Activated T-helper 17 cell treated with anti-CD3 and anti-CD28 coated beads, Interleukin-2, amount 50 U/mL, for 72 hours (primary cell): ENCODE data around the gene ZNF142. TPM values are rescaled to one million over a fixed set of nuclear protein-coding genes. Genes with fewer than 3 reads are reported as not detected.
A peak's percentile ranks its signal among the peaks of the same experiment; 100 is the strongest.
"Not testable (repeated sequence)": the region's sequence is repeated elsewhere in the genome, so short reads cannot be mapped to it uniquely, and the experiment has no call there.

ENCODE experiments used
- ATAC-seq: fragments of 150-1000 bp; cut with Tn5 transposase; replicated peaks from 2 replicates; pipeline ENCODE4 v1.10.0; 2021; ENCODE audit warnings: mild to moderate bottlenecking, moderate library complexity
- H3K27ac Mint-ChIP-seq: one replicate; pipeline ENCODE4 v1.8.0; 2022; ENCODE audit warnings: mixed read lengths
- H3K27me3 Mint-ChIP-seq: one replicate; pipeline ENCODE4 v1.8.0; 2022; ENCODE audit warnings: mixed read lengths
- H3K36me3 Mint-ChIP-seq: one replicate; pipeline ENCODE4 v1.8.0; 2022; ENCODE audit warnings: low read depth, mild to moderate bottlenecking, mixed read lengths
- H3K4me1 Mint-ChIP-seq: one replicate; pipeline ENCODE4 v1.8.0; 2022; ENCODE audit warnings: mixed read lengths
- H3K4me3 Mint-ChIP-seq: one replicate; pipeline ENCODE4 v1.8.0; 2022; ENCODE audit warnings: mild to moderate bottlenecking, mixed read lengths
- H3K9me3 Mint-ChIP-seq: one replicate; pipeline ENCODE4 v1.8.0; 2022; ENCODE audit warnings: mixed read lengths
- total RNA-seq, 2 donors: library from RNA; stranded (reverse); gene quantifications; one replicate each; pipeline ENCODE4 v1.2.3, GENCODE V29; 2022

Gene ZNF142, protein sequence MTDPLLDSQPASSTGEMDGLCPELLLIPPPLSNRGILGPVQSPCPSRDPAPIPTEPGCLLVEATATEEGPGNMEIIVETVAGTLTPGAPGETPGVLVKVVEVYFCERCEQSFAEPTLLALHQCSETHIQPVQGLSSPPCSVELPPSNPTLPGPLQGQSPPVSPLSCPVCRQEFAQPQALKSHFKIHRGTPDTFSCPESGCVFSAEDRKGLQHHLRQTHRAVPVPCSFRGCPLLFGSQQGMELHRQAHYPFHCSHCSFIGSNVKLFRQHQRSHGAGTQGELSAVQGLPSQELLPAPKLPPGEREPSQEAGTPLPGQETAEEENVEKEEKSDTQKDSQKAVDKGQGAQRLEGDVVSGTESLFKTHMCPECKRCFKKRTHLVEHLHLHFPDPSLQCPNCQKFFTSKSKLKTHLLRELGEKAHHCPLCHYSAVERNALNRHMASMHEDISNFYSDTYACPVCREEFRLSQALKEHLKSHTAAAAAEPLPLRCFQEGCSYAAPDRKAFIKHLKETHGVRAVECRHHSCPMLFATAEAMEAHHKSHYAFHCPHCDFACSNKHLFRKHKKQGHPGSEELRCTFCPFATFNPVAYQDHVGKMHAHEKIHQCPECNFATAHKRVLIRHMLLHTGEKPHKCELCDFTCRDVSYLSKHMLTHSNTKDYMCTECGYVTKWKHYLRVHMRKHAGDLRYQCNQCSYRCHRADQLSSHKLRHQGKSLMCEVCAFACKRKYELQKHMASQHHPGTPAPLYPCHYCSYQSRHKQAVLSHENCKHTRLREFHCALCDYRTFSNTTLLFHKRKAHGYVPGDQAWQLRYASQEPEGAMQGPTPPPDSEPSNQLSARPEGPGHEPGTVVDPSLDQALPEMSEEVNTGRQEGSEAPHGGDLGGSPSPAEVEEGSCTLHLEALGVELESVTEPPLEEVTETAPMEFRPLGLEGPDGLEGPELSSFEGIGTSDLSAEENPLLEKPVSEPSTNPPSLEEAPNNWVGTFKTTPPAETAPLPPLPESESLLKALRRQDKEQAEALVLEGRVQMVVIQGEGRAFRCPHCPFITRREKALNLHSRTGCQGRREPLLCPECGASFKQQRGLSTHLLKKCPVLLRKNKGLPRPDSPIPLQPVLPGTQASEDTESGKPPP (N-terminal part only)
- 10 to 100 TPM; 28.5 to 44.0 TPM for total RNA-seq

DNA sequence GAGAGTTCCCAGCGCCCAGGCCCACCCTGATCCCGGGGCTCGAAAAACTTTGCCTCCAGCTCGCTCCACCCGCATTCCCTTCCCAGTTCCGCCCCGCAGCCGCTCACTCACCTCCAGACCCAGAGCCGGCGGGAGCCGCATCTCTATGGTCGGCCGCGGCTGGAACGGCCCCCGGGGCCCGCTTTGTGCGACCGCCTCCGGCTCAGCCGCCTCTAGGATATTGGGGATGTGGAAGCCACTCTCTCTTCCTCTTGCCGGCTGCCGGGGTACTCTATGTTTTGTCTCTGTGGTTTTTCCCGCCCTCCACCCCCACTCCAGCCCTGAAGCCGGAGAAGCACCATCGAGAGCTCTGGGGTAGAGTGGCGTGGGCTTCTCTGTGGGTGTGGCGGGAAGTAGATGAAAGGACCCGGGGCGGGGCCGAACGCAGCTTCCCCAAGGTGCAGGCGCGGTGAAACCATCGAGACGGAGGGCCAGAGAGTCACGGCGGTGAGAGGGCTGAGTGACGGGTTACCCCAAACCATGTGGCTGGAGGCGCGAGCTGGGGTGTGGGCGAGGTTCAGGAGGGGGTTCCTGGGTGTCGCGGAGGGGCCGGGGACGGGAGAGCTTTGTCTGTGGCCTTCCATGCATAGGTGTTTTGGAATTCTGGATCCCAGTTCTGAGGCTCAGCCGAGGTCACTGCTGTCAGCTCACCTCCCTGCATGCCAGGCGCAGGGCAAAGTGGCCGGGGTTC, at the start of gene ZNF142, which contains the start of gene BCS1L:
Gene ZNF142, minus strand, starts transcription at position 366 of the 730 bp plus-strand sequence. CDS start 3,194 bp downstream, outside the sequence.
Gene BCS1L, plus strand, starts transcription at position 426 of the 730 bp plus-strand sequence. CDS start 1,305 bp downstream, outside the sequence.
- peaks cover 12% of the 10 kb centered on the region for H3K4me1 Mint-ChIP-seq

DNA sequence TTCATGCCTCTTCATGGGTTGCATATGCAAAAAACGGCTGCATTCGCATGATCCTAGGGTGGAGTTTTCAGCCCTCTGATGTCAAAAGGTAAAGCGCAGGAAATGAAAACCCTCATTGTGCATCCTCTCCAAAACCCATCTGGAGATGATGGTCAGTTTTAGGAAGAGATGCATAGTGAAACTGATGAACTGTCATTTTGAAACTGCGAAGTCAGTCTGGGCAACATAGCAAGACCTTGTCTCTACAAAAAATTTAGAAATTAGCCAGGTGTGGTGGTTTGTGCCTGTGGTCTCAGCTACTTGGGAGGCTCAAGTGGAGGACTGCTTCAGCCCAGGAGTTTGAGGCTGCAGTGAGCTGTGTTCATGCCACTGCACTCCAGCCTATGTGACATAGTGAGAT, 48.7 kb upstream of the ZNF142 start:
- H3K36me3 Mint-ChIP-seq: no peaks in the 10 kb centered on the region
- peak; percentile 4 for ATAC-seq
- H3K27ac Mint-ChIP-seq: no peak overlapping the region
- H3K9me3 Mint-ChIP-seq: no peaks in the 10 kb centered on the region
- H3K4me3 Mint-ChIP-seq: no peak overlapping the region
- H3K4me1 Mint-ChIP-seq: no peaks in the 10 kb centered on the region
- H3K27me3 Mint-ChIP-seq: no peaks in the 10 kb centered on the region

More for the DNA sequence above, at the start of gene ZNF142, which contains the start of gene BCS1L:
- peak within 1 kb of the TSS; percentile 88 for H3K27ac Mint-ChIP-seq
- peaks cover 81% of the 10 kb centered on the region for H3K36me3 Mint-ChIP-seq
- H3K4me3 Mint-ChIP-seq: peak within 1 kb of the TSS; percentile 93
- H3K27me3 Mint-ChIP-seq: no peaks in the 10 kb centered on the region
- peak; percentile 95 for ATAC-seq
- H3K9me3 Mint-ChIP-seq: no peaks in the 10 kb centered on the region

DNA sequence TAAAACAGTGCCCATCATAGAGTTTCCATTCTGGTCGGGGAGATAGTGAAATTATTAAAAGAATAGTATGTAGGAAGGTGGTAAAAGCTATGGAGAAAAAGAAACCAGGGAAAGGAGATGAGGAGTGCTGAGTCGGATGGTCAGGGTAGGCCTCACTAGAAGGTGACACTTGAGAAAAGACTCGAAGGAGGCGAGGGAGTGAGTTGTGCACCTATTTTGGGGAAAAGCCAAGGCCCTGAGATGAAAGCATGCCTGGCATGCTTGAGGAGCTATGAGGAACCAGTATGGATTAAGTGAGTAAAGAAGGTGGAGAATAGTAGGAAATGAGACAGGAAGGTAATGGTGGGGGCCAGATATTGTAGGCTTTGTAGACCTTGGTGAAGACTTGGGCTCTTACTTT, 43.9 kb upstream of the ZNF142 start:
- H3K4me1 Mint-ChIP-seq: no peaks in the 10 kb centered on the region
- H3K27me3 Mint-ChIP-seq: no peaks in the 10 kb centered on the region
- no peak for ATAC-seq
- H3K27ac Mint-ChIP-seq: no peak overlapping the region
- H3K36me3 Mint-ChIP-seq: no peaks in the 10 kb centered on the region
- no peaks in the 10 kb centered on the region for H3K9me3 Mint-ChIP-seq
- H3K4me3 Mint-ChIP-seq: no peak overlapping the region

DNA sequence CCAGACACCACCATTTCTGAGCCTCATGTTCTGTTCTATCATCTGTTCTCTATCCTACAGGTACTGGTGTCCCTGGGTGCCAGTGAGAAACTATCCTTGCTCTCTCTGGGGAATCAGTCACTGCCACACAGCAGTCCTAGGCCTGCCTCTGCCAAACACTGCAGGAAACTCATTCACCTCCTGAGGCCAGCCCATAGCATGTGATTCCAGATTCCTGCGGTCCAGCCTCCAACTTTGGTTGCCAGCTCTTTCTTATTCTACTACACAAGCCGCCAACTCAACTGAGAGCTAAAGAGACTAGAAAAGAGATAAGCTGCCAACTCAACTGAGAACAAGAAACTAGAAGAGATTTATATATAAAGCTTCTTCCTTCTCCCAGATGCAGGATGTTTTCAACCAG, 42.4 kb upstream of the ZNF142 start:
- no peak overlapping the region for H3K27ac Mint-ChIP-seq
- ATAC-seq: no peak
- no peaks in the 10 kb centered on the region for H3K36me3 Mint-ChIP-seq
- no peaks in the 10 kb centered on the region for H3K4me1 Mint-ChIP-seq
- no peaks in the 10 kb centered on the region for H3K9me3 Mint-ChIP-seq
- no peak overlapping the region for H3K4me3 Mint-ChIP-seq
- H3K27me3 Mint-ChIP-seq: no peaks in the 10 kb centered on the region

DNA sequence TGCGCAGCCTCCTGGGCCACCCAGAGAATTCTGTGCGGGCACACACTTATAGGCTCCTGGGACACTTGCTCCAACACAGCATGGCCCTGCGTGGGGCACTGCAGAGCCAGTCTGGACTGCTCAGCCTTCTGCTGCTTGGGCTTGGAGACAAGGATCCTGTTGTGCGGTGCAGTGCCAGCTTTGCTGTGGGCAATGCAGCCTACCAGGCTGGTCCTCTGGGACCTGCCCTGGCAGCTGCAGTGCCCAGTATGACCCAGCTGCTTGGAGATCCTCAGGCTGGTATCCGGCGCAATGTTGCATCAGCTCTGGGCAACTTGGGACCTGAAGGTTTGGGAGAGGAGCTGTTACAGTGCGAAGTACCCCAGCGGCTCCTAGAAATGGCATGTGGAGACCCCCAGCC, 39.5 kb upstream of the ZNF142 start:
- Mint-ChIP-seq H3K27ac (no peak overlapping the region), H3K36me3 (no peaks in the 10 kb centered on the region), H3K9me3 (no peaks in the 10 kb centered on the region), H3K4me3 (no peak overlapping the region), H3K27me3 (no peaks in the 10 kb centered on the region), H3K4me1 (no peaks in the 10 kb centered on the region)
- no peak for ATAC-seq

DNA sequence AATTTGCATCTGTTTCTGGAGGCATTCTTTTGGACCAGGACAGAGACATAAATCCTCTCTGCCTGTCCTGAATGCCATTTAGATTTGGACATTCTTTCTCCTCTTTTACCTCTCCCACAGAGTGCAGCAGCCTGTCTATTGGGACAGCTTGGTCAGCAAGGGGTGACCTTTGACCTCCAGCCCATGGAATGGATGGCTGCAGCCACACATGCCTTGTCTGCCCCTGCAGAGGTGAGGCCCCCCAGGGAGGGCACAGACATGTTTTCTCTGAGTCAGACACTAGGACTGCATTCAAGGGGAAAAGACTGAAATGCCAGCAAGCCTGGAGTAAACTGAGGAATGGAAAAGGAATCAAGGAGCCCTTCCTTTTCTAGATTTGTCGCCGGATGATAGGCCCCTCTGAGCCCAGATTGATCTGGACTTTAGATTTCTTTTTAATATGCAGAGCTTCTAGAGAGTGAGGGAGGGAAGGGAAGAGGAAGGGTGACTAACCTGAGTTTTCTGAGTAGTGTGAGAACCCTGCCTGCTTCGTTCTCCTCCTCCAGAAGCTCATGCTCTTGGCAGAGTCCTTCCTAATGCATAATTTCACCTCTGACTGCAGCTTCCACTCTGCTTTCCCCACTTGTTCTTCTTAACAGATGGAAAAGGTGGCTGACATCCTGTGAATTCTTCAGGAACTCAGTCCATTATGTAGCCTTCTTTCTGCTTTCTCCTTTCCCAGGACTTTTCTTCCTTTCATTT, 35.2 kb upstream of the ZNF142 start:
- Mint-ChIP-seq H3K4me3 (no peak overlapping the region), H3K9me3 (no peaks in the 10 kb centered on the region), H3K36me3 (no peaks in the 10 kb centered on the region), H3K27ac (no peak overlapping the region), H3K27me3 (no peaks in the 10 kb centered on the region), H3K4me1 (no peaks in the 10 kb centered on the region)
- ATAC-seq: no peak

DNA sequence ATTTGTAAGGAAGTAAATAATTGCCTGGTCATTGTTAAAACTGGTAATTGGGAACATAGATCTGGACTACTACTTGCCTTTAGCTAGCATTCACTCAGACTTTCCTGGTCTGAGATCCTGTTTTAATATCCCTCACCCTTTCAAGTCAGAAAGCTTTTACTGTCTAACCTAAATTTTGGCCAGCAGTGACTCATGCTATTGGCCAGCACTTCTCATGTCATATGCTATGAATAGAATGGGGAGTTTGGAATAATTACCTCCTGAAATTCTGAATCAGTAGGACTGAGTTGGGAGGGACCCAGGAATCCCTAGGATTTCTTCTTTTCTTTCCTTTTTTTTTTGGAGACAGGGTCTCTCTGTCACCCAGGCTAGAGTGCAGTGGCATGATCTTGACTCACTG, 31.8 kb upstream of the ZNF142 start:
- Mint-ChIP-seq H3K9me3 (no peaks in the 10 kb centered on the region), H3K4me3 (no peak overlapping the region), H3K27ac (no peak overlapping the region), H3K36me3 (no peaks in the 10 kb centered on the region), H3K4me1 (no peaks in the 10 kb centered on the region), H3K27me3 (no peaks in the 10 kb centered on the region)
- no peak for ATAC-seq

DNA sequence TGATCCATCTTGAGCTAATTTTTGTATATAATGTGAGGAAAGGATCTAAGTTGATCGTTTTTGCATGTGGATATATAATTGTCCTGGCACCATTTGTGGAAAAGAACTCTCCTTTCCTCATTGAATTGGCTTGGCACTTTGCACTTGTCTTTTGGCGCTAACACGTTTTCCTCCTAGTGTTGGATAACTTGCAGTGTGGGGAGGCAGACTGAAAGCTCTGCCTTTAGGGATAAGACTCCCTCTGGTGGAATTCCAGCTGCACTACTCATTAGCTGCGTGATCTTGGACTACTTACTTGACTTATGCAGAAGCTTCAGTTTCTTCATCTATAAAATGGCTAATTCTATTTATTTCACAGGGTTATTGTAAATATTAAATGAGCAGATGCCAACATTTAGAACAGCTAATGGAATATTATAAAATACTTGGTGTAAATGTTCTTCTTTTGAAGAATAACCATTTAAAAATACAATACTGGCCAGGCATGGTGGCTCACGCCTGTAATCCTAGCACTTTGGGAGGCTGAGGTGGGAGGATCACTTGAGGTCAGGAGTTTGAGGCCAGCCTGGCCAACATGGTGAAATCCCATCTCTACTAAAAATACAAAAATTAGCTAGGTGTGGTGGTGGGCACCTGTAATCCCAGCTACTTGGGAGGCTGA, 28.1 kb upstream of the ZNF142 start:
- ATAC-seq: peak; percentile 59
- not testable (repeated sequence) for H3K4me3 Mint-ChIP-seq, H3K27me3 Mint-ChIP-seq, H3K9me3 Mint-ChIP-seq, H3K27ac Mint-ChIP-seq, H3K4me1 Mint-ChIP-seq, H3K36me3 Mint-ChIP-seq

DNA sequence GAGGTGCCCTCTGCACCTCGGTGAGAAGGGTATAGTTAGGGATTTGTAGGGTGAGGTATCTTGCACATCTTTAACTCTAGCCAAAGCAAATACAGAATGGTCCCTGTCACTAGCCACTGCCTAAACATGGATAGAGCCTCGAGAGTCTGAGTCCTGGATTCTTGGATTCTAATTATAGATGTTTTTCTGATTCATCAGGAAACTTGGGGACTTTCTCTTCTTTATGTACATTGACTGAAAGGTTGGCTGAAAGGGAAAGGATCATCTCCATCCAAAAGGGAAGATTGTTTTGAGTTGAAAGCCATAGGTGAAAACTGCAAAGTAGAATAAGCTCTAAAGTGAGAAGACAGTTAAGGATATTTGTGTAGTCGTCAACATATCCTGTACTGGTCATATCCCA, 20.6 kb upstream of the ZNF142 start:
- Mint-ChIP-seq H3K9me3 (no peaks in the 10 kb centered on the region), H3K4me3 (no peak overlapping the region), H3K36me3 (no peaks in the 10 kb centered on the region), H3K27me3 (no peaks in the 10 kb centered on the region), H3K27ac (no peak overlapping the region), H3K4me1 (no peaks in the 10 kb centered on the region)
- ATAC-seq: no peak

DNA sequence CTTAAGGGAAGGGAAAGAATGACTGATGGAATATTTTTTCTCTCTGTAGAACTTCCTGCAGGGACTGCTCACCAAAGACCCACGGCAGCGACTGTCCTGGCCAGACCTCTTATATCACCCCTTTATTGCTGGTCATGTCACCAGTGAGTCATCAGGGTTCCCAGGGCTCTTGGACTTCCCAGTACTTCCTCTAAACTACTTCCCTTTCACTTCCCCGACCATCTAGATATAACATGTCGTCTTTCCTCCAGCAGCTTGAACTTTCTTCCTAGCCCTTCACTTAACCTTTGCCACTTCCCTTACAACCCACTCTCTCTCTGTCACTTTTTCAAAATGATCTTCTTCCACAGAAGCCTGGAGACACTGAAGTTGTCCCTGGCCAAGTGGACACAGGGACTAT, 19.7 kb upstream of the ZNF142 start:
- H3K9me3 Mint-ChIP-seq: no peaks in the 10 kb centered on the region
- no peaks in the 10 kb centered on the region for H3K27me3 Mint-ChIP-seq
- H3K4me3 Mint-ChIP-seq: no peak overlapping the region
- ATAC-seq: no peak
- H3K36me3 Mint-ChIP-seq: no peaks in the 10 kb centered on the region
- no peaks in the 10 kb centered on the region for H3K4me1 Mint-ChIP-seq
- H3K27ac Mint-ChIP-seq: peak overlapping the region; percentile 1

DNA sequence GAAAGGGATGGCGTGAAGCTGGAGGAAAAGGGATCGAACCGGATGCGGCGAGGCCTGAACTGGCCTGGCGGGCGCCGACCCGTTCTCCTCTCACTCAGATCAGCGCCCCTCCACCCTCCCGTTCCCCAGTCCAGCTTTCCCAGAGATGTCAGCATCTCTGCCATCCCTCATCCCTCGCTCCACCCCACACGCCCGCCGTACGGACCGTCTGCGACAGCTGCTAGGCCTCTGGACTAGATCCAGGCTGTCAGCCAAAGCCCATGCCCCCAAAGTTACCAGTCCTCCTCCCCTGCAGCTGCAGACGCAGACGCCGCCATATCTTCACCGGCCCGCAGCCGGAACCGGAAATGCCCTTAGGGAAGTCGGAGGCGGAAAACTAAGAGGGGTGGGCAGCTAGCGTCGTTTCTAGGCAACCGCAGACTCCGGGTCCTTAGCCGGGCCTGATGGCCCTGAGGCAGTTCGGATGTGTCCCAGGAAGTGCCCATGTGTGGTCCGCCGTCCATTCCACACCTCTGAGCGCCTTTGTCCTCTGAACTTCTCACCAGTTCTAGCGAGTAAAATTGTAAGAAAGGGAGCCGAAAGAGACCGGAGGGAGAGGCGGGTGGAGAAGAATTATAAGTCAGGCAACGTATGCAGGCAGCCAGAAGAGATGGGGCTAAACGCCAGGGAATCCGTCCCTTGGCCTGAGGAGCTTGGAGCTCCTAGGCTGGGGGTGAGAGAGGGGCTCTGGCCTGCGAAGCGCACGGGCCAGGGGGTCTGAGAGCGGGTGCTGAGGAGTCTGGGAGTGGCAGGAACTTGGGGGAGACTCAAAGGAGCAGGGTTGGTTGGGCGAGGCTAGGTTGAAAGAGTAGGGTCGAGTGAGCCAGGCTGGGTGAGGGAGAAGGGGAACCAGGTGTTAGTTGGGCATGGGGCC, 12.5 kb upstream of the ZNF142 start, which contains the start of the genes RNF25 and STK36:
Gene RNF25, minus strand, starts transcription at position 349 of the 913 bp plus-strand sequence. Its CDS starts 32 bp downstream, at position 317.
Gene STK36, plus strand, starts transcription at position 433 of the 913 bp plus-strand sequence. CDS start 744 bp downstream, outside the sequence.
- ATAC-seq: peak; percentile 96
- Mint-ChIP-seq H3K9me3 (no peaks in the 10 kb centered on the region), H3K4me3 (peak within 1 kb of the TSS; percentile 100), H3K4me1 (peaks cover 11% of the 10 kb centered on the region), H3K36me3 (peaks cover 18% of the 10 kb centered on the region), H3K27me3 (no peaks in the 10 kb centered on the region), H3K27ac (peak within 1 kb of the TSS; percentile 100)

DNA sequence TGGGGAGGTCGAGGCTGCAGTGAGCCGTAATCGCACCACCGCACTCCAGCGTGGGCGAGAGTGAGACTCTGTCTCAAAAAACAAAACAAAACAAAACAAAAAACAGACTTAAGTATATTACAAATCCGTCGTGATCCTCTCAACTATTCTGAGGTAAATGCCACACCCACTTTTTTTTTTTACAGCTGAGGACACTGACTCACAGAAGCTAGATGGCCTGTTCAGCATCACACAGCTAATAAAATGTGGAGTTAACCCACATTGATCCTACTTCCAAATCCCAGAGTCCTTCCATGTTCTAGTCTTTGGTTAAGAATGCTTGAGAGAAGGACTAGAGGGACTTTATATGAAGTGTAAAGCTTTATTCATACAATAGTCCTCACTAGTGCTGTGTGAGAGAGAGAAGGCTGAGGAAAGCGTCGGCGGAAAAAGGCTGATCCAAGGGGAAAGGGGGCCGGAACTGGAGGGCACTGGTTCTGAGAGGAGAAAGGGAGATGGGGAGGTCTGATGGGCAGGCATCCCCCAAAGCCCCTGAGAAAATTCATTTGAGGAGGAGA, 11.8 kb upstream of the ZNF142 start:
- ATAC-seq: peak; percentile 11
- peaks cover 11% of the 10 kb centered on the region for H3K4me1 Mint-ChIP-seq
- H3K36me3 Mint-ChIP-seq: peaks cover 25% of the 10 kb centered on the region
- peak overlapping the region; percentile 100 for H3K4me3 Mint-ChIP-seq
- H3K9me3 Mint-ChIP-seq: no peaks in the 10 kb centered on the region
- peak overlapping the region; percentile 100 for H3K27ac Mint-ChIP-seq
- no peaks in the 10 kb centered on the region for H3K27me3 Mint-ChIP-seq
